ENCODE data around the gene UMODL1.

UMODL1 gene

DNA sequence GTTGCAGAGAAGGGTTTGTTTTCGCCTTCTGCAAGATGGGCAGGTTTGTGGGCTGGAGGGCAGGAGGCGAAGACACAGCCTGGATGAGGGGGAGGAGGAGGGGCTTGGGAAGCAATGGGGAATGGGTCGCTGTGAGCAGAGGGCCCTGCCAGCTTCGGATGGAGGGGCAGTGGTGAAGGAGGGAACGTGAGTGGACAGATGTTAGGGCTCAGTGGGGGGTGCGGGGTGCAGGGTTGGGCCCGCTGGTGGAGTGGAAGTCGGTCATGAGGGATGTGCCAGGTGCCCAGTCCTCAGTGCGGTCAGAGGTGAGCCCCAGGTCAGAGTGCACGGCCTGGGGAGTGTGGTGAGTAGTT is 92.4 kb downstream of the UMODL1 start:
- H3K27me3 ChIP-seq (ENCODE audit: control insufficient read depth, insufficient read depth, low read length, poor library complexity, severe bottlenecking): no peaks in the 10 kb centered on the region
- H3K4me3 ChIP-seq (ENCODE audit: insufficient read depth, low read depth, low read length): no peak overlapping the region
- H3K9me3 ChIP-seq (ENCODE audit: control insufficient read depth, low read length): no peaks in the 10 kb centered on the region
- 86 to 90% methylated on average over 10 of the region's 10 CpGs for WGBS, 2 experiments
- H3K36me3 ChIP-seq (ENCODE audit: control insufficient read depth, insufficient read depth, low read length): no peaks in the 10 kb centered on the region
- H3K4me1 ChIP-seq (ENCODE audit: control insufficient read depth, insufficient read depth, low read length): peaks cover 7% of the 10 kb centered on the region
- H3K27ac ChIP-seq (ENCODE audit: insufficient read depth, low read depth, low read length, poor library complexity, severe bottlenecking): no peak overlapping the region

DNA sequence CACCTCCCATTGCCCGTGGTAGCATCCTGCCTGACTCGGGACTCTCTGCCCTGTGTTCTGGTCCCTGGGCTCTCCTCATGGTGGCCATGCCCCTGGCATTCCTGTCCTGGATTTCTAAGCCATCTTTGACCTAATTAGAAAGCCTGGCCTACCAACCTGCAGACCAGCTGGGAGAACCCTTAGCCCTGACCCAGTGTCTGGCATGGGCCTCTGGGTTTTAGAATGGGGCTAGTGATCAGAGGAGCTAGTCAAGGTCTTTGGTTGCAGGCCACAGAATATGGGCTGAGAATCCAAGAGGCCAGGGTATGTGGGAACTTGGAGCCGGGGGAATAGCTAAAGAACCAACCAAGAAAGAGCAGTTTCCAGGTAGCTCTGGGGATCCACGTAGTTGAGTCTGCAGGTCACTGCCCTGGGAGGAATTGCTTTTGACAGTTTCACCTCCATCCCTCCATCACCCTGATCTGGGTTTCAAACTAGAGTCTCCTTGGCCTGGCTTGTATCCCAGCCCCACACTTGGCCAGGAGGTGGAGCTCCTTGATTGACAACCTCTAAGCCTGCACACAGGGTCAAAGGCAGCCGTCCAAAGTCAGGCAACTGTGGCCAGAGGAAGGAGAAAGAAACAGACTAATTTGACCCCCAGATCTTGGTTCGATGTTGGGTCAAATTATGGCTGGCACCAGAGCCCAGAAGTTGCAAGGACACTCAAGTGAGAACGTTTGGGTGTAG is 93.1 kb downstream of the UMODL1 start:
- 73% methylated on average over 7 of the region's 7 CpGs for WGBS, 2 experiments
- Histone ChIP-seq H3K27ac (ENCODE audit: insufficient read depth, low read depth, low read length, poor library complexity, severe bottlenecking) (no peak overlapping the region), H3K9me3 (ENCODE audit: control insufficient read depth, low read length) (no peaks in the 10 kb centered on the region), H3K36me3 (ENCODE audit: control insufficient read depth, insufficient read depth, low read length) (no peaks in the 10 kb centered on the region), H3K4me3 (ENCODE audit: insufficient read depth, low read depth, low read length) (no peak overlapping the region), H3K4me1 (ENCODE audit: control insufficient read depth, insufficient read depth, low read length) (peaks cover 7% of the 10 kb centered on the region), H3K27me3 (ENCODE audit: control insufficient read depth, insufficient read depth, low read length, poor library complexity, severe bottlenecking) (no peaks in the 10 kb centered on the region)

DNA sequence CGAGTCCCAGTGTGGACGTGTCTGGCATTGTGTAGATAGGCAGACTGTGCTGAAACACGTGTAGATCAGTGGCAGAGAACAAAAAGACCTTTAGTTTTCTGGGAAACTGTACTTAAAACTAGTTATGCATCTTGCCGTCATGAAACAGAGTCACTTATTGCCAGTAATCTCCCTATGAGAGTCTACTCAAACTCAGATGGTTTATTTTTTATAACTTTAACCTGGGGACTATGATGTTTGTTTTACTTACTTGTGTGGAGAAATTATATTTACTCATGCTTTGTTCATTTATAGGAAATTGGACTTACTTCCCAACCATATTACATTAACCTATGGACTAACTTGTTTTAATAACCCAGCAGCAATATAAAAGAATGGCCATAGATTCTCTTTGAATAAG is 93.7 kb downstream of the UMODL1 start:
- Histone ChIP-seq H3K9me3 (ENCODE audit: control insufficient read depth, low read length) (no peaks in the 10 kb centered on the region), H3K27me3 (ENCODE audit: control insufficient read depth, insufficient read depth, low read length, poor library complexity, severe bottlenecking) (no peaks in the 10 kb centered on the region), H3K36me3 (ENCODE audit: control insufficient read depth, insufficient read depth, low read length) (no peaks in the 10 kb centered on the region), H3K27ac (ENCODE audit: insufficient read depth, low read depth, low read length, poor library complexity, severe bottlenecking) (no peak overlapping the region), H3K4me3 (ENCODE audit: insufficient read depth, low read depth, low read length) (no peak overlapping the region), H3K4me1 (ENCODE audit: control insufficient read depth, insufficient read depth, low read length) (peaks cover 7% of the 10 kb centered on the region)
- WGBS, 2 experiments: 86 to 88% methylated on average over 4 of the region's 4 CpGs

DNA sequence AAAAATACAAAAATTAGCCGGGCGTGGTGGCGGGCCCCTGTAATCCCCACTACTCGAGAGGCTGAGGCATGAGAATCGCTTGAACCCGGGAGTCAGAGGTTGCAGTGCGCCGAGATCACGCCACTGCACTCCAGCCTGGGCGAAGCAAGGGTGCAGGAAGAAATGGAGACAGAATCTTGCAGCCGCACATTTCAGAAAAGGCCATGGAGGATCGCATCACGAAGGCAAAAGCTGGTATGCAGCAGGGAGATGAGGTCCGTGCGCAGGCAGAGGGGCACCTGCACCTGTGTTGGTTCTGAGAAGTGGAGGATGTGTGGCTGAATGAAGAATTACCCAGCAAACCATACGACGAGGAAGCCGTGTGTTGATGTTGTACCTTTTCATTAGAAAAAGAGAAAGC is 94.8 kb downstream of the UMODL1 start:
- WGBS, 2 experiments: 95 to 97% methylated on average over 18 of the region's 18 CpGs
- Histone ChIP-seq H3K9me3 (ENCODE audit: control insufficient read depth, low read length) (no peaks in the 10 kb centered on the region), H3K36me3 (ENCODE audit: control insufficient read depth, insufficient read depth, low read length) (no peaks in the 10 kb centered on the region), H3K4me1 (ENCODE audit: control insufficient read depth, insufficient read depth, low read length) (peaks cover 7% of the 10 kb centered on the region), H3K27me3 (ENCODE audit: control insufficient read depth, insufficient read depth, low read length, poor library complexity, severe bottlenecking) (no peaks in the 10 kb centered on the region), H3K27ac (ENCODE audit: insufficient read depth, low read depth, low read length, poor library complexity, severe bottlenecking) (no peak overlapping the region), H3K4me3 (ENCODE audit: insufficient read depth, low read depth, low read length) (no peak overlapping the region)

DNA sequence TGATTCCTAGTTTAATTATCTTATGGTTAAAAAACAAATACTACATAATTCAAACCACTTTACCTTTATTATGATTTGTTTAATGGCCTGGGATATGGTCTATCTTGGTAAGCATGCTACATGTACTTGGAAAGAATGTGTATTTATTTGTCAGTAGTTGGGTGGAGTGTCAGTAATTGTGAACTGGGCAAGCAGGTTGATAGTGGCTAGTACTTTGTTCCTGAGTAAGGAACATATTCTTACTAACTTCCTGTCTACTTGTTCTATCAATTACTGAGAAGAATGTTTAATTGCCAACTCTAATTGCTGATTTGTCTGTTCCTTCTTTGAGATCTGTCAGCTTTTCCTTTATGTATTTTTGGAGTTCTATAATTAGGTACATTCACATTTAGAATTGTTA is 98.6 kb downstream of the UMODL1 start:
- Histone ChIP-seq H3K9me3 (ENCODE audit: control insufficient read depth, low read length) (no peaks in the 10 kb centered on the region), H3K36me3 (ENCODE audit: control insufficient read depth, insufficient read depth, low read length) (no peaks in the 10 kb centered on the region), H3K4me1 (ENCODE audit: control insufficient read depth, insufficient read depth, low read length) (no peaks in the 10 kb centered on the region), H3K27me3 (ENCODE audit: control insufficient read depth, insufficient read depth, low read length, poor library complexity, severe bottlenecking) (no peaks in the 10 kb centered on the region), H3K4me3 (ENCODE audit: insufficient read depth, low read depth, low read length) (no peak overlapping the region), H3K27ac (ENCODE audit: insufficient read depth, low read depth, low read length, poor library complexity, severe bottlenecking) (no peak overlapping the region)

DNA sequence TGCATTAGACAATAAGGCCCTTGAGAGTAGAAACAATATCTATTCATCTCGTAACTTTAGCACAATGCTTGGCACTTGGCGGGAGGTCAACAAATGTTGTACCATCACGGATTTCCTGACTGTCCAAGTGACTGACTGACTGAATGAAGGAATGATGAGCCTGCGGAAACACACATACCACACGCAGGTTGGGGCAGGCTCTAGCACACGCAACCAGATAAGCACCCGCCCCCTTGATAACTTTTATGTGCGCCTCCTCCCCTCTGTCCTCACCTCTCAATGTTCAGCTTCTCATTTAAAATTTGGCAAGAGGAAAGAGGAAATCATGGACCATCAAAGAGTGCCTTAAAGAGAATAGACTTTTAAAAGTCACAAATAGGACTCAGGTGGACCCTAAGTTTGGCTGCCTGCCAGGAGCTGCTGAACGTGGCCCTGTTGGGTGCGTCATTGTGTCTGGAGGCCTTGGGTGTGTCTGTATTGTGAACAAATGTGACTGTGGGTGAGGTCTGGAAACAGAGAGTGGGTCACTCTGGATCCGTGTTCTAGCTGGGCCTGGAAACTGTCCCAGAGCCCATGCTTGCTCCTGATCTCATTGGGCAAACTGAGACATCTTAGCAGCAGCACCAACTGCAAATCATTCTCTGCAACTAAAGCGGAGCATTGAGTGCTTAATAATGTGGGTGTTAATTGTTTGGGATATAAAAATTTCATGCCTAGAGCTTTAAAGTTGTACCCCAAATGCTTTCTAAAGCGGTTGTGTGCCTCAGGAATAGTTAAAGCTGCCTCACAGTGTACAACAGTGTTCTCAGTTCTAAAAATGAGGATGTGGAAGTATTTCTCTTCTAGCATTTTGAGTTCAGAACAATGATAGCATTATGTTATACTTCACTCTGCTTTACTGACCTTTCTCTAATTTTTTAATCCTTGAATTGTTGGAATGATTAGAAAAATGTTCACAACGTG is 100.3 kb downstream of the UMODL1 start:
- H3K27me3 ChIP-seq (ENCODE audit: control insufficient read depth, insufficient read depth, low read length, poor library complexity, severe bottlenecking): no peaks in the 10 kb centered on the region
- WGBS, 2 experiments: 87 to 94% methylated on average over 13 of the region's 14 CpGs
- no peaks in the 10 kb centered on the region for H3K9me3 ChIP-seq (ENCODE audit: control insufficient read depth, low read length)
- H3K27ac ChIP-seq (ENCODE audit: insufficient read depth, low read depth, low read length, poor library complexity, severe bottlenecking): no peak overlapping the region
- H3K36me3 ChIP-seq (ENCODE audit: control insufficient read depth, insufficient read depth, low read length): no peaks in the 10 kb centered on the region
- H3K4me1 ChIP-seq (ENCODE audit: control insufficient read depth, insufficient read depth, low read length): no peaks in the 10 kb centered on the region
- no peak overlapping the region for H3K4me3 ChIP-seq (ENCODE audit: insufficient read depth, low read depth, low read length)

DNA sequence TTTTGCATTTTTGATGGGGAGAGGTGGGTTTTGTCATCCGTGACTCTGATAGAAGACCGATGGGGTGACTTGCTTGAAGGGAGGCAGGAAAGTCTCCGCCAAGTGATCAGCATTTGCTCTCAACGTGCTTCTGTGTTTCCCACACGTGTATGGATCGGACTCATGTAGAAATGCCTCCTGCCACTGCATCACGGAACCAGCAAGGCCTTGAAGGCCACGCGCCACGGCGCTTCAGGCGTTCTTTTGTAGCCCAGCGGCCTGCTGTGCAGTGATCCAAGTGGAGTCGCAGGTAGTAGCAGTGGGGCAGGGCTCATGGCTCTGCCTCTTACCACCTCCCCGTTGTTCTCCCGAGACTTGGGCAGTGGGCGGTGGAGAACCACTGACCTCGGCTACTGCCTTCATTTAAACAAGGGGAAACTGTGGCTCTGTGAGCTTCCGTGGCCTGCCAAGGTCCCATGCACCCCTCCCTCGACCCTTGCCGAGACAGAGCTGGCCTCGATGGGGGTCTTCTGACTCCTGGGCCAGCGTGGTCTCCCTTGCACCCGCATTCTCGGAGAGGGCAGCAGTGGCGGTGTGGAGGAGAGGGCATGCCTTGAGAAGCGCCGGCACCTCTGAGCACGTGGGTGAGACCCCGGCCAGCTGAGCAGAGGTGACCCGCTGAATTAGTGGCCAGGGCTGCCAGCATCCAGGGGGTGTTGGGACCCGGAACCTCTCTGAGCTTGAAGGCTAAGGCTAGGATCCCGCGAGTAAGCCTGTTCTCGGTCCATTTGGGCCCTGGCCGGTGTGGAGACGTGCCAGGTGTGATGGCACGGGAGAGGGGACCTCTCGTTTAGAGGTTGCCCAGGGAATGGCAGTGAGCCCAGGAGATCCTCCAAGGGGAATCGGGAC is 101.7 kb downstream of the UMODL1 start:
- Histone ChIP-seq H3K4me1 (ENCODE audit: control insufficient read depth, insufficient read depth, low read length) (no peaks in the 10 kb centered on the region), H3K4me3 (ENCODE audit: insufficient read depth, low read depth, low read length) (no peak overlapping the region), H3K36me3 (ENCODE audit: control insufficient read depth, insufficient read depth, low read length) (no peaks in the 10 kb centered on the region), H3K27me3 (ENCODE audit: control insufficient read depth, insufficient read depth, low read length, poor library complexity, severe bottlenecking) (no peaks in the 10 kb centered on the region), H3K9me3 (ENCODE audit: control insufficient read depth, low read length) (no peaks in the 10 kb centered on the region), H3K27ac (ENCODE audit: insufficient read depth, low read depth, low read length, poor library complexity, severe bottlenecking) (no peak overlapping the region)
- WGBS, 2 experiments: 92 to 94% methylated on average over 40 of the region's 40 CpGs

DNA sequence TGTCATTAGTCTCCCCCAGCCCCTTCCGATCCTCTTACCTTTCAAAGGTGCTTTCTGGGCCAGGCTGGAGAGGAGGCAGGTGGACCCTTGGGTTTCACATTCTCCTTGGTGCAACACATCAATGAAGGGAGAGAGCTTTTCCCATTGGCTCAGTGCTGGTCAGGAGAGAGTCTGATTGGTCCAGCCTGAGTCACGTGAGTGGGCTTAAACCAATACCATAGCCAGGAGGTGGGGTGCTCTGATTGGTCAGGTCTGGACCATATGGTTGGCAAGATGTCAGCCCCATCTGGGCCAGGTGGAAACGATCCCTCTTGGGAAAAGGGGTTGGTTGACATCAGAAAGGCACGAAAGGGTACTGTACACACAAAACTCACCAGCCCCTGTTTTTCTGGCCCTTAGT is 103.1 kb downstream of the UMODL1 start:
- Histone ChIP-seq H3K9me3 (ENCODE audit: control insufficient read depth, low read length) (no peaks in the 10 kb centered on the region), H3K36me3 (ENCODE audit: control insufficient read depth, insufficient read depth, low read length) (no peaks in the 10 kb centered on the region), H3K27ac (ENCODE audit: insufficient read depth, low read depth, low read length, poor library complexity, severe bottlenecking) (no peak overlapping the region), H3K4me1 (ENCODE audit: control insufficient read depth, insufficient read depth, low read length) (peaks cover 5% of the 10 kb centered on the region), H3K4me3 (ENCODE audit: insufficient read depth, low read depth, low read length) (no peak overlapping the region), H3K27me3 (ENCODE audit: control insufficient read depth, insufficient read depth, low read length, poor library complexity, severe bottlenecking) (no peaks in the 10 kb centered on the region)
- 91% methylated on average over 4 of the region's 4 CpGs for WGBS, 2 experiments

DNA sequence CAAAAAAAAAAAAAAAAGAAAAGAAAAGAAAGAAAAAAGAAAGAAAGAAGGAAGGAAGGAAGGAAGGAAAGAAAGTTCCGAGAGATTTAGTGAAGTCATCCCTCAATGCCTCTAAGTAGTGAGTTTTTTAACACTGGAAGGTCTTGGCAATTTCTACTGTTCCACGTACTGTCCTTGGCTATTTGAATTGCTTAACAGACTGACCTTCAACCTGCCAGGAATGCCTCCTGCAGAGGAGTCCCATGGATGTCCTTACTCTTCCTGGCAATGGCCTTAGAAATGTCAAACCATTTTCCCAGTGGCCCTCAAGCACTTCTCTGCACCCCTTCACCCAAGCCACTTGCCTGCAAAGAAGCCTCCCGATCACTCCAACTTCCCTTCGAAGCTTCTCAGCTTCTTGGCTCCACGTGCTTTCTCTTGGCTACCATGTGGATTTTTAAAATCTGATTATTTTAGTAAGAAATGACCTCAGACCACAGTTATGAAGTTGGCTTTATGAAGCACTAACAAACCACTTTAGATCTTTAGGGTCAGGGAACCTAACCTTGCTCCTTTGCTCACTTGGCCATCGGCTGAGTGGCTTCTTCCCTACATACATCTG is 104.1 kb downstream of the UMODL1 start:
- H3K4me1 ChIP-seq (ENCODE audit: control insufficient read depth, insufficient read depth, low read length): peaks cover 5% of the 10 kb centered on the region
- H3K27ac ChIP-seq (ENCODE audit: insufficient read depth, low read depth, low read length, poor library complexity, severe bottlenecking): no peak overlapping the region
- no peaks in the 10 kb centered on the region for H3K27me3 ChIP-seq (ENCODE audit: control insufficient read depth, insufficient read depth, low read length, poor library complexity, severe bottlenecking)
- WGBS, 2 experiments: 94 to 95% methylated on average over 6 of the region's 6 CpGs
- no peak overlapping the region for H3K4me3 ChIP-seq (ENCODE audit: insufficient read depth, low read depth, low read length)
- no peaks in the 10 kb centered on the region for H3K9me3 ChIP-seq (ENCODE audit: control insufficient read depth, low read length)
- no peaks in the 10 kb centered on the region for H3K36me3 ChIP-seq (ENCODE audit: control insufficient read depth, insufficient read depth, low read length)
